ENCODE data around the gene SUSD6.
A peak's percentile ranks its signal among the peaks of the same experiment; 100 is the strongest.
"Not testable (repeated sequence)": the region's sequence is repeated elsewhere in the genome, so short reads cannot be mapped to it uniquely, and the experiment has no call there.

SUSD6 gene

GRCh38 chr14:69625299-69626131, 14.1 kb downstream of the SUSD6 start:
- peak; percentile 59 to 78 for DNase-seq

- DNase-seq, result no peak
Observed at GRCh38 chr14:69626132-69626500, 14.7 kb downstream of the SUSD6 start.

GRCh38 chr14:69629225-69630127, 18.1 kb downstream of the SUSD6 start:
- no peak for DNase-seq

- no peak for DNase-seq
Observed at GRCh38 chr14:69630360-69630759, 19.0 kb downstream of the SUSD6 start.

- DNase-seq, result no peak
Observed at GRCh38 chr14:69631509-69631908, 20.1 kb downstream of the SUSD6 start.

GRCh38 chr14:69632164-69632563, 20.8 kb downstream of the SUSD6 start:
- DNase-seq, result no peak

- DNase-seq, result no peak
Observed at GRCh38 chr14:69632593-69633151, 21.3 kb downstream of the SUSD6 start.

- no peak for DNase-seq
Observed at GRCh38 chr14:69633238-69633637, 21.8 kb downstream of the SUSD6 start.

- peak; percentile 45 to 74 for DNase-seq
Observed at GRCh38 chr14:69635981-69636639, 24.7 kb downstream of the SUSD6 start.

GRCh38 chr14:69636718-69637480, 25.5 kb downstream of the SUSD6 start:
- no peak for DNase-seq

GRCh38 chr14:69637503-69638031, 26.2 kb downstream of the SUSD6 start:
- DNase-seq, result no peak

GRCh38 chr14:69640931-69641330, 29.5 kb downstream of the SUSD6 start:
- no peak for DNase-seq

GRCh38 chr14:69642212-69642793, 30.9 kb downstream of the SUSD6 start:
- DNase-seq, result peak; percentile 43 to 47

GRCh38 chr14:69643430-69644200, 32.2 kb downstream of the SUSD6 start:
- DNase-seq, result peak; percentile 63 to 89

- DNase-seq, result no peak
Observed at GRCh38 chr14:69644814-69645213, 33.4 kb downstream of the SUSD6 start.

- DNase-seq, result no peak
Observed at GRCh38 chr14:69647213-69647612, 35.8 kb downstream of the SUSD6 start.

- not testable (repeated sequence) for DNase-seq
Observed at GRCh38 chr14:69647642-69648041, 36.2 kb downstream of the SUSD6 start.

- DNase-seq, result no peak
Observed at GRCh38 chr14:69648480-69649451, 37.4 kb downstream of the SUSD6 start.

GRCh38 chr14:69650948-69651369, 39.6 kb downstream of the SUSD6 start:
- peak in 1 of 2 experiments; percentile 48 for DNase-seq
